Activated naive CD4-positive, alpha-beta T cell treated with anti-CD3 and anti-CD28 coated beads, Interleukin-2, amount 10 ng/mL, durations not matched to agents 7 days and 5 days (primary cell): Measurements from ENCODE around the gene COL27A1.
"Not testable (repeated sequence)": the region's sequence is repeated elsewhere in the genome, so short reads cannot be mapped to it uniquely, and the experiment has no call there.

Experiments
- CTCF ChIA-PET: fragments of 350-600 bp; sonication (Branson Sonifier 250); formaldehyde crosslinking; loops from one replicate; lab custom pipeline; 2021; ENCODE audit warnings: antibody characterized with exemption; lab: Charles Lee
- DNase-seq: peaks from one replicate; pipeline ENCODE4 v3.0.0-alpha.2; 2020
- H3K27ac Mint-ChIP-seq: one replicate; pipeline ENCODE4 v1.8.0; 2021; ENCODE audit warnings: mild to moderate bottlenecking, moderate library complexity, mixed read lengths
- H3K27me3 Mint-ChIP-seq: one replicate; pipeline ENCODE4 v1.8.0; 2021; ENCODE audit warnings: mild to moderate bottlenecking, mixed read lengths
- H3K36me3 Mint-ChIP-seq: one replicate; pipeline ENCODE4 v1.8.0; 2021; ENCODE audit warnings: mixed read lengths
- H3K4me1 Mint-ChIP-seq: one replicate; pipeline ENCODE4 v1.8.0; 2021; ENCODE audit warnings: mixed read lengths
- H3K4me3 Mint-ChIP-seq: one replicate; pipeline ENCODE4 v1.8.0; 2021; ENCODE audit warnings: mild to moderate bottlenecking, moderate library complexity, mixed read lengths
- H3K9me3 Mint-ChIP-seq: one replicate; pipeline ENCODE4 v1.8.0; 2021; ENCODE audit warnings: mixed read lengths

The COL27A1 gene

DNA sequence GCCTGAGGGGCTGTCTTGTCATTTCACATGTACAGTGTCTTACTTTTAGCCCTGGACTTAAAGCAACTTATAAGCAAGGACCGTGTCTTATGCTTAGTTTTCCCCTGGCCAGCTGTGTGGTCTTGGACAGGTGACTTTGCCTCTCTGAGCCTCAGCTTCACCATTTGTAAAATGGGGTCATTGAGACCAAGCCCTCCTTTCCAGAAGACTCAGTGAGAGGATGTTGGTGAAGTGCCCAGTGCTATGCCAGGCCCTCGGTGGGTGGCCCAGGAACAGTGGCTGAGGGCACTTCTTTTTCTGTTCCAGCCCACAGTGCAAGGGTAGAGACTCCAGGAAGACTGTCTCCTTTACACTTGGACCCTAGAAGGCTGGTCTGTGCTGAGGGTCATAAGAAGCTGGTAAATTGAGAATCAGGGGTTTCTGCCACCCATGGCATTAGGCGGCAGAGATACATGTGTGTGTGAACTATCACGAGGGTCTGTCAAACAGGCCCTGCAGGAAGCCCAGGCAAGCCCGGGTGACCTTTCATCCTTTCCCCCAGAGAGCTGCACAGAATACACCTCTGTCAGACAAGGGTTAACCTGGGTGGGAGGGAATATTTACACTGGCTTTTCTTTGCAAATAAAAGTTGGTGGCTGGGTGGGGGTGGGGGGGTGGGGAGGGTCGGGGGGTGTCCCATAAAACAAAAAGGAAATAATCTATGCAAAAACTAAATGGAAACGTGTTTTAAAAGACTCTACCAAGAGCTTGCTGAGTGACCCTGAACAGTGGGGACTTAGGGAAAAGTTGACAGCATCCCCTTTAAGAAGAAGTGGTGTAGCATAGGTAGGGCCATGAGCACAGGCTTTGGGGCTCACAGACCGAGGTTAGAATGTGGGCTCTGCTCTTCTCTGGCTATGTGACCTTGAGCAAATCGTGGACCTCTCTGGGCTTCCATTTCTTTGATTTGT, 35.8 kb upstream of the COL27A1 start:
- CTCF ChIA-PET, result interaction anchor here (1.7 kb wide), 1 partner anchor 12 kb away, joined by 6 read pairs; no protein-coding TSS in a partner anchor
- H3K27ac Mint-ChIP-seq, result no peak overlapping the region
- H3K36me3 Mint-ChIP-seq, result no peaks in the 10 kb centered on the region
- H3K4me1 Mint-ChIP-seq, result no peaks in the 10 kb centered on the region
- DNase-seq, result no peak
- peaks cover 19% of the 10 kb centered on the region for H3K27me3 Mint-ChIP-seq
- H3K4me3 Mint-ChIP-seq, result no peak overlapping the region
- no peaks in the 10 kb centered on the region for H3K9me3 Mint-ChIP-seq

- no peaks in the 10 kb centered on the region for H3K4me1 Mint-ChIP-seq
- CTCF ChIA-PET, result interaction anchor here (1.3 kb wide), 1 partner anchor 13 kb away, joined by 3 read pairs; no protein-coding TSS in a partner anchor
- H3K27me3 Mint-ChIP-seq, result peaks cover 22% of the 10 kb centered on the region
- H3K4me3 Mint-ChIP-seq, result no peak overlapping the region
- DNase-seq, result no peak
- H3K27ac Mint-ChIP-seq, result no peak overlapping the region
- no peaks in the 10 kb centered on the region for H3K9me3 Mint-ChIP-seq
- H3K36me3 Mint-ChIP-seq, result no peaks in the 10 kb centered on the region
These were observed 34.9 kb upstream of the COL27A1 start for GRCh38 chr9:114120192-114121014.

- H3K4me3 Mint-ChIP-seq, result no peak overlapping the region
- no peaks in the 10 kb centered on the region for H3K9me3 Mint-ChIP-seq
- H3K4me1 Mint-ChIP-seq, result no peaks in the 10 kb centered on the region
- no peak overlapping the region for H3K27ac Mint-ChIP-seq
- DNase-seq, result no peak
- H3K27me3 Mint-ChIP-seq, result peaks cover 27% of the 10 kb centered on the region
- CTCF ChIA-PET, result interaction anchor here (1.3 kb wide), 1 partner anchor 14 kb away, joined by 3 read pairs; no protein-coding TSS in a partner anchor
- no peaks in the 10 kb centered on the region for H3K36me3 Mint-ChIP-seq
These were observed 33.9 kb upstream of the COL27A1 start for GRCh38 chr9:114121227-114122135.

- Mint-ChIP-seq H3K36me3 (no peaks in the 10 kb centered on the region), H3K4me1 (no peaks in the 10 kb centered on the region), H3K27me3 (peaks cover 29% of the 10 kb centered on the region), H3K4me3 (no peak overlapping the region), H3K9me3 (no peaks in the 10 kb centered on the region), H3K27ac (no peak overlapping the region)
- no peak for DNase-seq
- CTCF ChIA-PET, result interaction anchor here (0.7 to 0.9 kb wide), 2 partner anchors 169 to 182 kb away, joined by 3 read pairs; no protein-coding TSS in a partner anchor
These were observed 33.0 kb upstream of the COL27A1 start for GRCh38 chr9:114122136-114123027.

DNA sequence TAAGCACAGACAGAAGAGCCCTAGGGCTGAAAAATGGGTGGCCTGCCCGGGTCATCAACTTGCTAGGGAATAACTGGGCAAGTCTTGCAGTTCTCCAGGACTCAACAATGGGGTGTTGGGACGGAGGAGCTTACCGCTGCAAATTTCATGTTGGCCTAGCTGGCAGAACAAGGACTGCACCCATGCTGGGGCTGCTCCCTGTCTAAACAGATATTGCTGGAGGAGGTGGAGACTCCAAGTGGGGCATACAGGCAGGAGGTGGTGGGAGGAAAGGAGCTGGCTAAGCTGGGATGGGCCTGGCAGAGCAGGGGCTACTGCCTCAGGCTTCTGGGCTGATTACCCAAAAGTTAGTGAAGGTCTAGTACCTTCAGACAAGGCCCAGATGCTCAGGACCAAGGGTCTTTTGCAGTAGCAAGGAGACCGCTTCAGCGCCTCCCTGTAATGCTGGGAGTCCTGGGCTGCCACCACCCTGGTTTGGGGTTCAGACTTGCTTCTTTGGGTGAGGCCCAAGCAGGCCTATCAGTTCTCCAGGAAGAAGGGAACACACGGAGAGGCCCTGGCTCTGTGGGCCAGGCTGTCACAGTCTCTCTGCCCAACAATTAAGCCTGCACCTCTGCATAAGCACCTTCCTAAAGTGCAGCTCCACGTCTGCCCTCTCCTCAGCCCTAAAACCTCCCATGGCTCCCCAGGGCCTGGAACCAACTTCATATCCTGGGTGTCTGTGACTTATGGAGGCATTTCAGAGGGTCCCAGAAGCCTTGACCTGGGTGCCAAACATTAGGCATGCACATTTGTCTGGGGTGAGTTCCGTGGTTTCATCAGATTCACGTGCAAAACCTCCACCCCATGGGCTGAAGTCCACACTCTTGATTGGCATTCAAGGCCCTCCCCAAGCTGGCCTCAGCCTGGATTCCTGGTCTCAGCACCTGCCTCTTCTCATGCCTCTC, 32.0 kb upstream of the COL27A1 start:
- no peaks in the 10 kb centered on the region for H3K9me3 Mint-ChIP-seq
- CTCF ChIA-PET, result interaction anchor here (0.7 to 0.9 kb wide), 2 partner anchors 168 to 181 kb away, joined by 3 read pairs; no protein-coding TSS in a partner anchor
- no peak overlapping the region for H3K27ac Mint-ChIP-seq
- no peak for DNase-seq
- H3K27me3 Mint-ChIP-seq, result peaks cover 25% of the 10 kb centered on the region
- no peaks in the 10 kb centered on the region for H3K4me1 Mint-ChIP-seq
- H3K4me3 Mint-ChIP-seq, result no peak overlapping the region
- no peaks in the 10 kb centered on the region for H3K36me3 Mint-ChIP-seq

DNA sequence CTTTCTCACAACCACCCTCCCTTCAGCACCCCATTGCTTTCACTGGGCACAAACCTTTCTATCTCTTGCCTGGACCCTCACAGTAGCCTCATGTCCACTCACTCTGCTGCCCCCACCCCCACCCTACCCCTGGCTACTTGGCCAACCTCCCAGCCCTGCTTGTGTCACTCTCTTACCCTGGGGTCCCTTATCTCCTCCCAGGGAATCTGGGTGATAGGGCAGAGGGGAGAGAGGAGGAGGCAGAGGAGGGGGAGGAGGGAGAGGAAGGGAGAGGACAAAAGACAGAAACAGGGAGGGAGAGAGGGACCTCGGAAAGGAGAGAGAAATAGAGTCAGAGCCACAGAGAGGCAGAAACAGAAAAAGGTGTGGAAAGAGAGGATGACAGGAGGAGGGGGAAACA, 31.2 kb upstream of the COL27A1 start:
- no peak overlapping the region for H3K4me3 Mint-ChIP-seq
- H3K27me3 Mint-ChIP-seq, result peaks cover 29% of the 10 kb centered on the region
- H3K27ac Mint-ChIP-seq, result no peak overlapping the region
- no peaks in the 10 kb centered on the region for H3K4me1 Mint-ChIP-seq
- H3K9me3 Mint-ChIP-seq, result no peaks in the 10 kb centered on the region
- no peak for DNase-seq
- H3K36me3 Mint-ChIP-seq, result no peaks in the 10 kb centered on the region
- CTCF ChIA-PET, result no interaction called here

GRCh38 chr9:114124666-114125475, 30.5 kb upstream of the COL27A1 start:
- Mint-ChIP-seq H3K27ac (no peak overlapping the region), H3K4me1 (no peaks in the 10 kb centered on the region), H3K4me3 (no peak overlapping the region), H3K9me3 (no peaks in the 10 kb centered on the region), H3K36me3 (no peaks in the 10 kb centered on the region), H3K27me3 (peaks cover 29% of the 10 kb centered on the region)
- CTCF ChIA-PET, result no interaction called here
- DNase-seq, result no peak

DNA sequence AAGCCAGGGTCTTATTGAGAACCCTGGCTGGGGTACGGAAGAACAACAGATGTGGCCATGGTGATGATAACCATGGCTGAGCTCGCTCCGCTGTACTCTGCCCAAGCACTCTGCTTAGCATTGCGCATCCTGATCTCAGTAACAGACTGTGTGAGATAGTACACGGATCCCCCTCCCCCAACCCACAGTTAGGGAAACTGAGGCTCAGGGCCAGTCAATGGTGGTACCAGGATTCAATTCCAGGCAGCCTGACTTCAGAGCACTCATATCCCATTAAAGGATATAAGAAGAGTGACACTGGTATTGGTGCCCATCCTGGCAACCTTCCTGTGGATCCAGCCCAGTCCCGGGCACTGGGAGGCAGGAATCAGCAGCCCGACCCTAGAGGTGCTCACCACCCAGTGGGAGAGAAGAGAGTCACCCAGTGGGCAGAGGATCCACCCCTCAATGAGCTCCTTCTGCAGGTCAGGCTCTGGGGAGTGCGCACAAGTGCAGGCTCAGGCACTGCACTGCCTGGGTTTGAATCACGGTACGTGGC, 29.8 kb upstream of the COL27A1 start:
- Mint-ChIP-seq H3K4me3 (no peak overlapping the region), H3K27ac (no peak overlapping the region), H3K4me1 (no peaks in the 10 kb centered on the region), H3K36me3 (no peaks in the 10 kb centered on the region), H3K9me3 (no peaks in the 10 kb centered on the region), H3K27me3 (peaks cover 29% of the 10 kb centered on the region)
- CTCF ChIA-PET, result no interaction called here
- DNase-seq, result no peak

- no peaks in the 10 kb centered on the region for H3K36me3 Mint-ChIP-seq
- no peak overlapping the region for H3K4me3 Mint-ChIP-seq
- no peak for DNase-seq
- CTCF ChIA-PET, result no interaction called here
- H3K9me3 Mint-ChIP-seq, result no peaks in the 10 kb centered on the region
- H3K27me3 Mint-ChIP-seq, result peaks cover 29% of the 10 kb centered on the region
- H3K27ac Mint-ChIP-seq, result no peak overlapping the region
- H3K4me1 Mint-ChIP-seq, result no peaks in the 10 kb centered on the region
These were observed 28.9 kb upstream of the COL27A1 start for GRCh38 chr9:114126247-114127060.

DNA sequence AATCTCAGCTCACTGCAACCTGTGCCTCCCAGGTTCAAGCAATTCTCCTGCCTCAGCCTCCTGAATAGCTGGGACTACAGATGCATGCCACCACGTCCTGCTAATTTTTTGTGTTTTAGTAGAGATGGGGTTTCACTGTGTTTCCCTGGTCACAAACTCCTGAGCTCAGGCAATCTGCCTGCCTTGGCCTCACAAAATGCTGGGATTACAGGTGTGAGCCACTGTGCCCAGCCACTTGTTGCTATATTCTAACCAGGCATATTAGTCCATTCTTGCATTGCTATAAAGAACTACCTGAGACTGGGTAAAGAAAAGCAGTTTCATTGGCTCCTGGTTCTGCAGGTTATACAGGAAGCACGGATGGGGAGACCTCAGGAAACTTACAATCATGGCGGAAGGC, 26.6 kb upstream of the COL27A1 start:
- peaks cover 29% of the 10 kb centered on the region for H3K27me3 Mint-ChIP-seq
- H3K9me3 Mint-ChIP-seq, H3K36me3 Mint-ChIP-seq, H3K4me1 Mint-ChIP-seq, DNase-seq, H3K4me3 Mint-ChIP-seq, CTCF ChIA-PET, H3K27ac Mint-ChIP-seq: not testable (repeated sequence)
